HCT116 (cell line): ENCODE measurements around the gene G3BP2. TPM values are rescaled to one million over a fixed set of nuclear protein-coding genes. Genes with fewer than 3 reads are reported as not detected.

Experiments
- ATAC-seq: fragments of 200-7000 bp; cut with Tn5 transposase; 2 replicates; pipeline ENCODE4 v1.9.1; 2020; ENCODE audit warnings: mild to moderate bottlenecking, moderate library complexity
- BruUV-seq: library from RNA; stranded (reverse); fragments of 400-500 nt; replicated peaks from 2 replicates; lab custom pipeline; 2021; lab: Mats Ljungman, UMichigan
- CTCF ChIA-PET: fragments of 300-600 bp; sonication (Branson Sonifier 250); formaldehyde crosslinking; loops from one replicate; lab custom pipeline; 2021; ENCODE audit warnings: antibody characterized with exemption; lab: Charles Lee
- POLR2A ChIA-PET: fragments of 300-600, 350-600 bp; sonication (Branson Sonifier 250); formaldehyde crosslinking; loops from one replicate; lab custom pipeline; 2021; ENCODE audit warnings: antibody characterized with exemption; lab: Charles Lee
- RAD21 ChIA-PET, 2 experiments: fragments of 300-600 bp; sonication (Branson Sonifier 250); formaldehyde crosslinking; loops; one replicate each; lab custom pipeline; 2023; ENCODE audit warnings: low total read pairs in 2 of 2; ENCODE audit not compliant: uncharacterized antibody in 2 of 2, unreplicated experiment in 2 of 2, low non-redundant PET in 1 of 2; lab: Charles Lee
- DNase-seq: peaks from one replicate; pipeline ENCODE4 v3.0.0-alpha.2; 2010; ENCODE audit warnings: low read depth, low spot score
- H2AFZ ChIP-seq: fragments of 200-600 bp; shearing (Covaris generic), sonication (generic); 2 replicates; pipeline ENCODE4 v1.6.1; 2017; ENCODE audit warnings: low read depth, mixed run types, mixed read lengths, antibody characterized with exemption, low read length; ENCODE audit not compliant: poor library complexity, severe bottlenecking
- H3K27ac ChIP-seq: 2 replicates; pipeline ENCODE4 v1.5.1; 2012; ENCODE audit warnings: low read depth, low read length
- H3K27me3 ChIP-seq: fragments of 200-600 bp; sonication (generic); 2 replicates; pipeline ENCODE4 v1.6.1; 2016; ENCODE audit warnings: mixed run types, low read length, mixed read lengths; ENCODE audit not compliant: insufficient read depth
- H3K36me3 ChIP-seq, 2 experiments: fragments of 200-500 bp in 1 of 2; fragments of 200-600 bp in 1 of 2; sonication (Bioruptor generic) in 1 of 2; sonication (generic) in 1 of 2; 2 replicates each; pipeline versions ENCODE4 v1.5.1 to v1.6.1; 2014 to 2016; ENCODE audit warnings: low read length in 2 of 2, inconsistent platforms in 1 of 2, mixed read lengths in 1 of 2, mixed run types in 1 of 2; ENCODE audit not compliant: insufficient read depth in 2 of 2, control insufficient read depth in 1 of 2
- H3K4me1 ChIP-seq, 2 experiments: fragments of 200-600 bp in 1 of 2; sonication (generic) in 1 of 2; 2 replicates each; pipeline versions ENCODE4 v1.5.1 to v1.6.1; 2012 to 2017; ENCODE audit warnings: low read length in 2 of 2, inconsistent platforms in 1 of 2, mild to moderate bottlenecking in 1 of 2, mixed read lengths in 1 of 2, mixed run types in 1 of 2, moderate library complexity in 1 of 2; ENCODE audit not compliant: insufficient read depth in 2 of 2, control insufficient read depth in 1 of 2
- H3K4me2 ChIP-seq: fragments of 200-600 bp; sonication (generic); 2 replicates; pipeline ENCODE4 v1.6.1; 2017; ENCODE audit warnings: mixed run types, low read length, mixed read lengths
- H3K4me3 ChIP-seq, 2 experiments: fragments of 200-600 bp in 1 of 2; sonication (generic) in 1 of 2; replicated peaks in 1 of 2; 2 replicates each; pipeline ENCODE4 v1.5.1; 2011 to 2016; ENCODE audit warnings: low read length in 2 of 2, control low read depth in 1 of 2, low read depth in 1 of 2, mild to moderate bottlenecking in 1 of 2, mixed read lengths in 1 of 2, mixed run types in 1 of 2
- H3K79me2 ChIP-seq: fragments of 200-600 bp; sonication (generic); 2 replicates; pipeline ENCODE4 v1.6.1; 2017; ENCODE audit warnings: mild to moderate bottlenecking, mixed run types, low read length, moderate library complexity, mixed read lengths; ENCODE audit not compliant: insufficient read depth
- H3K9ac ChIP-seq: fragments of 200-600 bp; sonication (generic); 2 replicates; pipeline ENCODE4 v1.6.1; 2016; ENCODE audit warnings: low read length, mixed read lengths
- H3K9me2 ChIP-seq: fragments of 200-600 bp; sonication (generic), shearing (Covaris generic); 2 replicates; pipeline ENCODE4 v1.6.1; 2017; ENCODE audit warnings: mixed run types, mild to moderate bottlenecking, moderate library complexity; ENCODE audit not compliant: insufficient read depth
- H3K9me3 ChIP-seq, 2 experiments: fragments of 200-500 bp in 1 of 2; fragments of 200-600 bp in 1 of 2; sonication (Bioruptor generic) in 1 of 2; sonication (generic) in 1 of 2; 2 replicates each; pipeline ENCODE4 v1.6.1; 2014 to 2017; ENCODE audit warnings: low read length in 2 of 2, mixed read lengths in 2 of 2, inconsistent platforms in 1 of 2, low read depth in 1 of 2, mild to moderate bottlenecking in 1 of 2, mixed run types in 1 of 2, moderate library complexity in 1 of 2; ENCODE audit not compliant: control insufficient read depth in 1 of 2, insufficient read depth in 1 of 2
- H4K20me1 ChIP-seq: fragments of 200-600 bp; sonication (generic), shearing (Covaris generic); 2 replicates; pipeline ENCODE4 v1.6.1; 2017; ENCODE audit warnings: mixed run types, mild to moderate bottlenecking, moderate library complexity; ENCODE audit not compliant: insufficient read depth
- ELF1 ChIP-seq: IDR thresholded peaks from 2 replicates; pipeline ENCODE4 v1.6.1; 2012; ENCODE audit warnings: low read depth, borderline replicate concordance
- EZH2 ChIP-seq: fragments of 200-600 bp; sonication (generic); IDR thresholded peaks from 2 replicates; pipeline ENCODE4 v1.6.1; 2017; ENCODE audit warnings: antibody characterized with exemption, mixed run types
- FOSL1 ChIP-seq: IDR thresholded peaks from 2 replicates; pipeline ENCODE4 v1.6.1; 2012; ENCODE audit warnings: low read depth
- JUND ChIP-seq: IDR thresholded peaks from 2 replicates; pipeline ENCODE4 v1.6.1; 2012
- POLR2A ChIP-seq: IDR thresholded peaks from 2 replicates; pipeline ENCODE4 v1.7.0; 2011; ENCODE audit warnings: borderline replicate concordance; ENCODE audit not compliant: insufficient read depth, insufficient read length; ENCODE audit errors: extremely low read depth
- POLR2AphosphoS5 ChIP-seq: IDR thresholded peaks from 2 replicates; pipeline ENCODE4 v1.6.1; 2011; ENCODE audit warnings: mild to moderate bottlenecking, low read depth, low read length, moderate library complexity
- RAD21 ChIP-seq: IDR thresholded peaks from 2 replicates; pipeline ENCODE4 v1.6.1; 2012; ENCODE audit warnings: low read depth, mild to moderate bottlenecking
- SIN3A ChIP-seq: IDR thresholded peaks from 2 replicates; pipeline ENCODE4 v1.6.1; 2012; ENCODE audit warnings: low read depth
- SP1 ChIP-seq: IDR thresholded peaks from 2 replicates; pipeline ENCODE4 v1.6.1; 2012; ENCODE audit warnings: low read depth
- TCF7L2 ChIP-seq: IDR thresholded peaks from 2 replicates; pipeline ENCODE4 v1.7.0; 2011; ENCODE audit warnings: borderline replicate concordance, inconsistent platforms; ENCODE audit not compliant: insufficient read depth, insufficient read length; ENCODE audit errors: extremely low read depth
- YY1 ChIP-seq: IDR thresholded peaks from 2 replicates; pipeline ENCODE4 v1.6.1; 2011; ENCODE audit warnings: low read length, low read depth, moderate library complexity, mild to moderate bottlenecking; ENCODE audit not compliant: insufficient replicate concordance; ENCODE audit errors: extremely low read depth
- ZBTB33 ChIP-seq: IDR thresholded peaks from 2 replicates; pipeline ENCODE4 v1.6.1; 2011; ENCODE audit warnings: mild to moderate bottlenecking, low read length, moderate library complexity; ENCODE audit not compliant: insufficient replicate concordance; ENCODE audit errors: extremely low read depth
- intact Hi-C: fragments of 100-400 bp; cut with micrococcal nuclease; formaldehyde crosslinking; loops from 2 replicates; pipeline ENCODE4 v1.10.0; 2022
- total RNA-seq: library from RNA; stranded (reverse); gene quantifications from one replicate; pipeline ENCODE4 v1.2.1, GENCODE V29; 2021; ENCODE audit not compliant: unreplicated experiment
- TF ChIP-seq, protein P1 (sequence below): IDR thresholded peaks from 2 replicates; pipeline ENCODE4 v1.6.1; 2012

Gene G3BP2
- total RNA-seq, 1 experiment from 2014 or later, result 153 TPM

DNA sequence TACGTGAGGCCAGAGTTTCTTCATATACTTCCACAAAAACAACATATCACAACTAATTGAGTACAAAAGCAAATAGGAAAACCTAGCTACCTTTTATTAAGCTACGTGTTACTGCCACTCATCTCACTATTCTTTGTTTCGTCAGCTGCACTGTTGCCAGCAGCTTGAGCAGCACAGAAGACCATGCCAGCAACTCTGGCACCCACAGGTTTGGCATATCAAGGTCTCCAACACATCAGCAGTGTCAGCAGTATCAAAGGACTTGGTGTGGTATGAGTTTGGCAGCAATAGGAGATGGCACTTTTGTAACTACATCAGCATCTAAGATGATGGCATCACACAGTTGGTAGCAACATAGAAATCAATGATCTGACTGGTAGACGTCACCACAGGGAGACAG lies 73.6 kb downstream of the G3BP2 start (continued):
- TF ChIP-seq SIN3A, result no peak
- TF ChIP-seq YY1, result no peak
- no peak for TF ChIP-seq FOSL1
- no peak for TF ChIP-seq TCF7L2

DNA sequence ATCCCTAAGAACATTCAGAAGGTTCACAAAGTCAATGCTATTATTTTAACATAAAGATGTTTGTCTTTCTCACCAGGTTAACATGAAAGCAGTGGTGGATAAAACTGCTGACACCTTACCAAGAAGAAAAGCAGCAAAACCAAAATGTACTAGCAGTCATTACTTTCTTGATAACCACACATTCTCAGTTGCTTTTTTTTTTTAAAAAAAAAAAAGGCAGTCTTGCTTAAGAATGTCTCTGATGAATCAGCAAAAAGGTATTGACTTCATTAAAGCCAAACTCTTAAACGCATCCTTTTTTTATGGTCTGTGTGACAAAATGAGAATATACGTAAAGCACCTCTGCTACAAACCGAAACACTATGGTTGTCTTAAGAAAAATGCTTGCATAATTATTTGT lies 74.8 kb downstream of the G3BP2 start:
- H3K9ac ChIP-seq, result no peak overlapping the region
- ChIA-PET RAD21 (no interaction called here), CTCF (no interaction called here), POLR2A (no interaction called here)
- intact Hi-C loops, result no loop called here
- no TSS peak for BruUV-seq
- H3K4me2 ChIP-seq, result no peak overlapping the region
- H3K4me1 ChIP-seq, result no peaks in the 10 kb centered on the region
- no peak overlapping the region for H3K4me3 ChIP-seq
- no peaks in the 10 kb centered on the region for H3K9me3 ChIP-seq
- no peaks in the 10 kb centered on the region for H3K79me2 ChIP-seq
- H3K27ac ChIP-seq, result no peak overlapping the region
- ATAC-seq, result no peak
- TF ChIP-seq POLR2AphosphoS5, result no peak
- TF ChIP-seq, protein P1, sequence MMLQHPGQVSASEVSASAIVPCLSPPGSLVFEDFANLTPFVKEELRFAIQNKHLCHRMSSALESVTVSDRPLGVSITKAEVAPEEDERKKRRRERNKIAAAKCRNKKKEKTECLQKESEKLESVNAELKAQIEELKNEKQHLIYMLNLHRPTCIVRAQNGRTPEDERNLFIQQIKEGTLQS, result no peak
- no peak for TF ChIP-seq ZBTB33
- TF ChIP-seq SP1, result no peak
- no peak for TF ChIP-seq POLR2A
- no peak for TF ChIP-seq RAD21
- TF ChIP-seq ELF1, result no peak
- no peak for TF ChIP-seq TCF7L2
- no peak for TF ChIP-seq EZH2
- no peak for TF ChIP-seq JUND
- no peak for DNase-seq
- H2AFZ ChIP-seq, result no peak overlapping the region
- no peaks in the 10 kb centered on the region for H3K36me3 ChIP-seq
- no peaks in the 10 kb centered on the region for H4K20me1 ChIP-seq
- no peaks in the 10 kb centered on the region for H3K27me3 ChIP-seq
- H3K9me2 ChIP-seq, result no peaks in the 10 kb centered on the region; the same call in 1 of the 2 replicates
